ENCODE results near the gene SH2D5. TPM values are rescaled to one million over a fixed set of nuclear protein-coding genes. Genes with fewer than 3 reads are reported as not detected.

The SH2D5 gene
- not detected for total RNA-seq
- polyA plus RNA-seq: not detected

DNA sequence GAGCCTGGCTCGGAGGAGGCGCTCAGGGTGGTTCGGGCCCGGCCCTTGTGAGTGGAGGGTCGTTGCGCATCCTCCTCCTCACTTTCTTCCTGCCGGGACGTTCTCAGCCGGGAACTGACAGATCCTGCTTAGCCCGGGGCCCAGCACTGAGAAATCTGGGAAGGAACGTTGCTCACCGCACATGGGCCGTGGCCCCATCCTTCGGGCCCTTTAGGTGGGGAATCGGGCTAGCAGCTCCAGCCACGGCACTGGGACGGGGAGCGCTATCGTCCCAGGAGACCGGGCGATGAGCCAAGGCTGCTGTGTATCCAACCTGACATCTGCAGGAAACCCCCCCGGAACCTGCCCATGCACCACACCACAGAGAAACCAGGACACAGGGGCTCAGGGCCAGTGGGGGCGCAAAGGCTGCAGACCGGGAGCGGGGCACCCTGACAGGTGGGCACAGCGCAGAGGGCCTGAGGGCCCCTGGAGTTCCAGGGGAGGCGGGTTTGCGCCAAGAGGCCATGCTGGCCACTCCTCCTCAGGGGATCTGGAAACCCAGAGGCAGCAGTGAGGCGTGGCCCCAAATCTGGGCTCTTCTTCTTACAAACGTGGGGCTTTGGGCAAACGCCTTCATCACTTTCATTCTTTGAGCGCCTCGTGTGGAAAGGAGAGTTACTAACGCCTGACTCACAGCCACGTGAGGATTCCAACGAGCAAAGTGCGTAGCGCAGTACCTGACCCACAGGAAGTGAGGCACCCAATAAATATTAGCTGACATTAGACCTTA, at the start of gene SH2D5:
SH2D5 (minus strand) TSS at position 116 of the 772 bp plus-strand sequence. CDS start 4,659 bp downstream, outside the sequence.
- peak; percentile 81 to 84 for ATAC-seq (ENCODE audit: low read depth in 2 of 2)
- Mint-ChIP-seq H3K27me3 (peaks cover 31% of the 10 kb centered on the region), H3K27ac (peak within 1 kb of the TSS; percentile 48 to 82 (median 73)), H3K4me1 (peaks cover 0 to 25% (median 9%) of the 10 kb centered on the region in 4 donors), H3K4me3 (peak within 1 kb of the TSS; percentile 86 to 90 (median 88)), H3K9me3 (peaks cover 0 to 2% (median 0%) of the 10 kb centered on the region in 7 donors), H3K36me3 (peaks cover 9% of the 10 kb centered on the region)
- no peaks in the 10 kb centered on the region for H3K9me3 ChIP-seq (ENCODE audit: control insufficient read depth in 2 of 2, low read length in 2 of 2)
- no peak within 1 kb of the TSS for H3K27ac ChIP-seq (ENCODE audit: insufficient read depth, low read length, poor library complexity, severe bottlenecking)
- peaks cover 4% of the 10 kb centered on the region for H3K36me3 ChIP-seq (ENCODE audit: control insufficient read depth, insufficient read depth, low read length)
- peaks cover 33% of the 10 kb centered on the region for H3K4me1 ChIP-seq (ENCODE audit: control insufficient read depth, insufficient read depth, low read length, poor library complexity, severe bottlenecking)
- H3K27me3 ChIP-seq (ENCODE audit: control insufficient read depth, insufficient read depth, low read length): no peaks in the 10 kb centered on the region
- peak; percentile 66 to 89 (median 70) for DNase-seq
- H3K4me3 ChIP-seq (ENCODE audit: low read depth, low read length): peak within 1 kb of the TSS; percentile 67

DNA sequence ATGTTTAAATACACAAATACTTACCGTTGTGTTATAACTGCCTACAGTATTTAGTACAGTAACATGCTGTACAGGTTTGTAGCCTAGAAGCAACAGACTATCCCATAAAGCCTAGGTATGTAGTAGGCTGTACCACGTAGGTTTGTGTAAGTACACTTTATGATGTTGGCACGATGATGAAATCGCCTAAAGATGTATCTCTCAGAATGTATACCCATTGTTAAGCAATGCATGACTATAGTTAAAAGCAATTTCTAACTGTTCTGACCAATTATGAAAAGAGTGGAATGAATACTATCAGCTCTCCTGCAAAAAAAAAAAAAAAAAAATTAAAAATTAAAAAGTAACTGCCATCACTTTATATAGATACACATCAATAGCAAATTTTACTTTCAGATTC, 43.2 kb upstream of the SH2D5 start:
- ATAC-seq (ENCODE audit: low read depth in 2 of 2) (no peak), DNase-seq (no peak)
- no peaks in the 10 kb centered on the region for H3K27me3 Mint-ChIP-seq
- Histone ChIP-seq H3K27ac (ENCODE audit: insufficient read depth, low read length, poor library complexity, severe bottlenecking) (no peak overlapping the region), H3K27me3 (ENCODE audit: control insufficient read depth, insufficient read depth, low read length) (no peaks in the 10 kb centered on the region), H3K36me3 (ENCODE audit: control insufficient read depth, insufficient read depth, low read length) (peaks cover 77% of the 10 kb centered on the region), H3K4me3 (ENCODE audit: low read depth, low read length) (no peak overlapping the region), H3K9me3 (ENCODE audit: control insufficient read depth in 2 of 2, low read length in 2 of 2) (no peaks in the 10 kb centered on the region), H3K4me1 (ENCODE audit: control insufficient read depth, insufficient read depth, low read length, poor library complexity, severe bottlenecking) (peaks cover 13% of the 10 kb centered on the region)
- H3K4me1 Mint-ChIP-seq: peaks cover 17 to 47% (median 35%) of the 10 kb centered on the region in 4 donors
- H3K4me3 Mint-ChIP-seq: no peak overlapping the region
- H3K9me3 Mint-ChIP-seq: no peaks in the 10 kb centered on the region
- H3K36me3 Mint-ChIP-seq: peaks cover 46% of the 10 kb centered on the region
- no peak overlapping the region for H3K27ac Mint-ChIP-seq

DNA sequence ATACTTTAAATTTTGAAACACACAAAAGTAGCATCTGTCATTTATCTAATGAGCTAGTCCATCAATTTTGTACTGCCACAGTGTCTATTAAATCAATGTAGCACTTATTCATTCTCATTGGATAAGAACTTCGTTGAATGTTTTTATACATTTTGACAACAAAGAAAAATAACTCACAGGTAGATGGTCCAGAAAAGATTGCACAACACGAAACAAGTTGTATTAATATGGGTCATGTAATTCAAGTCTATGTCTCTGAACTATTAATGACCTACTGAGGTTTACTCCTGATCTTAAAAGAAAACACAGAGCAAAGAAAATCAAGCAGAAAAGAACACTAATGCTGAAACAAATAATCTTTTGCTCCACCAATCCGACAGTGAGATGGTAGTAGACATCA, 39.3 kb upstream of the SH2D5 start:
- no peak overlapping the region for H3K4me3 Mint-ChIP-seq

GRCh38 chr1:20770314-20771087, 38.0 kb upstream of the SH2D5 start:
- no peak for DNase-seq
- Histone ChIP-seq H3K9me3 (ENCODE audit: control insufficient read depth in 2 of 2, low read length in 2 of 2) (no peaks in the 10 kb centered on the region), H3K36me3 (ENCODE audit: control insufficient read depth, insufficient read depth, low read length) (peaks cover 98% of the 10 kb centered on the region), H3K27ac (ENCODE audit: insufficient read depth, low read length, poor library complexity, severe bottlenecking) (no peak overlapping the region), H3K27me3 (ENCODE audit: control insufficient read depth, insufficient read depth, low read length) (no peaks in the 10 kb centered on the region), H3K4me1 (ENCODE audit: control insufficient read depth, insufficient read depth, low read length, poor library complexity, severe bottlenecking) (no peaks in the 10 kb centered on the region), H3K4me3 (ENCODE audit: low read depth, low read length) (no peak overlapping the region)
- Mint-ChIP-seq H3K9me3 (no peaks in the 10 kb centered on the region), H3K27ac (peak overlapping the region in 1 of 3 donors; percentile 44), H3K4me1 (peaks cover 0 to 13% (median 7%) of the 10 kb centered on the region in 4 donors), H3K36me3 (peaks cover 46% of the 10 kb centered on the region), H3K27me3 (no peaks in the 10 kb centered on the region), H3K4me3 (no peak overlapping the region)
- ATAC-seq (ENCODE audit: low read depth in 2 of 2): no peak

More for the DNA sequence above, 39.3 kb upstream of the SH2D5 start:
- no peak overlapping the region for H3K27ac ChIP-seq (ENCODE audit: insufficient read depth, low read length, poor library complexity, severe bottlenecking)
- peaks cover 7 to 20% (median 14%) of the 10 kb centered on the region in 4 donors for H3K4me1 Mint-ChIP-seq
- H3K27ac Mint-ChIP-seq: peak overlapping the region in 2 of 3 donors; percentile 7 to 20
- no peaks in the 10 kb centered on the region for H3K9me3 ChIP-seq (ENCODE audit: control insufficient read depth in 2 of 2, low read length in 2 of 2)
- H3K27me3 ChIP-seq (ENCODE audit: control insufficient read depth, insufficient read depth, low read length): no peaks in the 10 kb centered on the region
- H3K4me3 ChIP-seq (ENCODE audit: low read depth, low read length): no peak overlapping the region
- H3K4me1 ChIP-seq (ENCODE audit: control insufficient read depth, insufficient read depth, low read length, poor library complexity, severe bottlenecking): no peaks in the 10 kb centered on the region
- H3K36me3 ChIP-seq (ENCODE audit: control insufficient read depth, insufficient read depth, low read length): peaks cover 98% of the 10 kb centered on the region
- no peak for DNase-seq
- peaks cover 44% of the 10 kb centered on the region for H3K36me3 Mint-ChIP-seq
- no peak for ATAC-seq (ENCODE audit: low read depth in 2 of 2)
- no peaks in the 10 kb centered on the region for H3K27me3 Mint-ChIP-seq
- H3K9me3 Mint-ChIP-seq: no peaks in the 10 kb centered on the region

GRCh38 chr1:20767271-20767670, 34.8 kb upstream of the SH2D5 start:
- Histone ChIP-seq H3K4me1 (ENCODE audit: control insufficient read depth, insufficient read depth, low read length, poor library complexity, severe bottlenecking) (no peaks in the 10 kb centered on the region), H3K27me3 (ENCODE audit: control insufficient read depth, insufficient read depth, low read length) (no peaks in the 10 kb centered on the region), H3K4me3 (ENCODE audit: low read depth, low read length) (no peak overlapping the region), H3K9me3 (ENCODE audit: control insufficient read depth in 2 of 2, low read length in 2 of 2) (no peaks in the 10 kb centered on the region), H3K36me3 (ENCODE audit: control insufficient read depth, insufficient read depth, low read length) (peaks cover 98% of the 10 kb centered on the region), H3K27ac (ENCODE audit: insufficient read depth, low read length, poor library complexity, severe bottlenecking) (no peak overlapping the region)
- ATAC-seq (ENCODE audit: low read depth in 2 of 2) (no peak), DNase-seq (no peak)
- Mint-ChIP-seq H3K36me3 (peaks cover 42% of the 10 kb centered on the region), H3K27me3 (no peaks in the 10 kb centered on the region), H3K9me3 (no peaks in the 10 kb centered on the region), H3K4me1 (peaks cover 0 to 6% (median 5%) of the 10 kb centered on the region in 4 donors), H3K4me3 (no peak overlapping the region), H3K27ac (no peak overlapping the region)

DNA sequence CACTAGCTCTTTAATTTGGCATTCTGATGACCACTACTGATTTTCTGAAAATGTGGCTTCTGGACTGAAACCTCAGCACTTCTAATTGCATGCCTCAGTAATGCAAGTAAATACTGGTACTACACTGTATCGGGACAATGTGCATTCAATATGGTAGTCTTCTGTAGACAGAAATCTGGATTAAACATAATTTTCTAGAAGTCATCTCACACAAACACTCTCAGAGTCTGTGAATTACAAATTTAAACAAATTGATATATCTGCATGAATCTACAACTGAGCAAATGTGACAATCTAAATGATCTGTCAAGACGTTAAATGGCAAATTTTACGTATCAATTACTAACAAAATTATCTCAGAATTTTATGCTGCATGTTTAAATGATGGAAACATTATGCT, 30.9 kb upstream of the SH2D5 start:
- H3K36me3 Mint-ChIP-seq: peaks cover 40% of the 10 kb centered on the region
- Histone ChIP-seq H3K4me3 (ENCODE audit: low read depth, low read length) (no peak overlapping the region), H3K27ac (ENCODE audit: insufficient read depth, low read length, poor library complexity, severe bottlenecking) (no peak overlapping the region), H3K36me3 (ENCODE audit: control insufficient read depth, insufficient read depth, low read length) (peaks cover 94% of the 10 kb centered on the region), H3K9me3 (ENCODE audit: control insufficient read depth in 2 of 2, low read length in 2 of 2) (no peaks in the 10 kb centered on the region), H3K4me1 (ENCODE audit: control insufficient read depth, insufficient read depth, low read length, poor library complexity, severe bottlenecking) (no peaks in the 10 kb centered on the region), H3K27me3 (ENCODE audit: control insufficient read depth, insufficient read depth, low read length) (no peaks in the 10 kb centered on the region)
- no peak overlapping the region for H3K4me3 Mint-ChIP-seq
- ATAC-seq (ENCODE audit: low read depth in 2 of 2) (no peak), DNase-seq (no peak)
- no peaks in the 10 kb centered on the region for H3K9me3 Mint-ChIP-seq
- H3K27me3 Mint-ChIP-seq: no peaks in the 10 kb centered on the region
- H3K4me1 Mint-ChIP-seq: peaks cover 0 to 7% (median 1%) of the 10 kb centered on the region in 4 donors
- peak overlapping the region in 1 of 3 donors; percentile 49 for H3K27ac Mint-ChIP-seq

GRCh38 chr1:20760322-20760721, 27.8 kb upstream of the SH2D5 start:
- Histone ChIP-seq H3K27ac (ENCODE audit: insufficient read depth, low read length, poor library complexity, severe bottlenecking) (no peak overlapping the region), H3K27me3 (ENCODE audit: control insufficient read depth, insufficient read depth, low read length) (no peaks in the 10 kb centered on the region), H3K4me3 (ENCODE audit: low read depth, low read length) (no peak overlapping the region), H3K4me1 (ENCODE audit: control insufficient read depth, insufficient read depth, low read length, poor library complexity, severe bottlenecking) (no peaks in the 10 kb centered on the region), H3K9me3 (ENCODE audit: control insufficient read depth in 2 of 2, low read length in 2 of 2) (no peaks in the 10 kb centered on the region), H3K36me3 (ENCODE audit: control insufficient read depth, insufficient read depth, low read length) (peaks cover 84% of the 10 kb centered on the region)
- no peaks in the 10 kb centered on the region for H3K9me3 Mint-ChIP-seq
- no peak overlapping the region for H3K27ac Mint-ChIP-seq
- peaks cover 0 to 11% (median 1%) of the 10 kb centered on the region in 4 donors for H3K4me1 Mint-ChIP-seq
- ATAC-seq (ENCODE audit: low read depth in 2 of 2): no peak
- peaks cover 49% of the 10 kb centered on the region for H3K36me3 Mint-ChIP-seq
- H3K27me3 Mint-ChIP-seq: no peaks in the 10 kb centered on the region
- DNase-seq: no peak
- H3K4me3 Mint-ChIP-seq: no peak overlapping the region
